Psoas muscle (tissue), 8 donors: ENCODE data around the gene SLC13A3. TPM values are rescaled to one million over a fixed set of nuclear protein-coding genes. Genes with fewer than 3 reads are reported as not detected.

Source experiments
- ATAC-seq, 4 donors: fragments of 200-7000 bp; cut with Tn5 transposase; one replicate each; pipeline ENCODE4 v1.9.1; 2020; ENCODE audit warnings: moderate library complexity in 3 of 4, mild to moderate bottlenecking in 2 of 4
- DNase-seq, 2 donors: peaks; one replicate each; pipeline ENCODE4 v3.0.0-alpha.2; 2020
- H3K27ac ChIP-seq: fragments of 200-600 bp; one replicate; pipeline ENCODE4 v1.8.0; 2022
- H3K27me3 ChIP-seq, 3 donors: fragments of 200-600 bp in 1 of 3; one replicate each; pipeline versions ENCODE4 v1.6.1 to v1.8.0; 2013 to 2022; ENCODE audit warnings: low read length in 2 of 3, mild to moderate bottlenecking in 2 of 3, moderate library complexity in 1 of 3; ENCODE audit not compliant: insufficient read depth in 3 of 3
- H3K36me3 ChIP-seq, 2 donors: fragments of 200-600 bp in 1 of 2; one replicate each; pipeline versions ENCODE4 v1.6.1 to v1.8.0; 2013 to 2022; ENCODE audit warnings: low read depth in 1 of 2, mild to moderate bottlenecking in 1 of 2, moderate library complexity in 1 of 2; ENCODE audit not compliant: insufficient read depth in 1 of 2
- H3K4me1 ChIP-seq: fragments of 200-600 bp; one replicate; pipeline ENCODE4 v1.8.0; 2022
- H3K4me3 ChIP-seq: fragments of 200-600 bp; one replicate; pipeline ENCODE4 v1.8.0; 2022; ENCODE audit warnings: mild to moderate bottlenecking
- H3K9me3 ChIP-seq: fragments of 200-600 bp; one replicate; pipeline ENCODE4 v1.8.0; 2022
- WGBS, 3 donors: extraction: QIAGEN DNeasy Blood & Tissue Kit; methylation state at CpG; one replicate each; pipeline versions ENCODE4 v1.1.6 to v1.1.7; 2013; 5-methylcytosine and 5-hydroxymethylcytosine counted together
- intact Hi-C, 2 donors: fragments of 100-400 bp; cut with DNase I; formaldehyde crosslinking; loops; one replicate each; pipeline versions ENCODE4 v1.11.0 to v1.14.2; 2022
- polyA plus RNA-seq, 3 donors: library from polyadenylated mRNA; stranded (reverse); fragments of 200-250 nt; gene quantifications; one replicate each; pipeline ENCODE4 v1.2.3, GENCODE V29; 2013
- total RNA-seq, 4 donors: library from RNA; stranded (reverse); fragmentation: NEBNext Ultra II Directional in 2 of 4; extraction: Animal tissue kit (Norgen Biotek cat#: 25700) in 2 of 4; gene quantifications; one replicate each; pipeline versions ENCODE4 v1.2.1 to v1.2.4, GENCODE V29; 2021 to 2023
- TF ChIP-seq, protein P1 (sequence below): fragments of 200-600 bp; IDR thresholded peaks from one replicate; pipeline ENCODE4 v1.8.0; 2022; ENCODE audit warnings: antibody characterized with exemption
- donor health status: healthy with polysubstance abuse.
- donor health status: DM: no; HTN: no; CAD: no; lungs with moderate emphysema.
- donor health status: Bipolar disorder and iron deficiency.
- donor health status: healthy.
- donor health status: DM: yes; HTN: yes; CAD: no.
- donor health status: DM: no; HTN: no; CAD: no.
- donor health status: DM: no; HTN: no; CAD: no.
- donor health status: DM: yes; HTN: yes; CAD: no.

The SLC13A3 gene
- total and polyA plus RNA-seq, 7 donors = 0.04 to 0.38 (median 0.15) TPM

GRCh38 chr20:46541229-46541935 lies 109.9 kb downstream of the SLC13A3 start:
- no peak overlapping the region for H3K27ac ChIP-seq
- no peak overlapping the region for H3K4me3 ChIP-seq
- DNase-seq (no peak), ATAC-seq (no peak)
- peaks cover 0 to 45% (median 3%) of the 10 kb centered on the region in 3 donors for H3K27me3 ChIP-seq
- intact Hi-C loops = no loop called here
- no peaks in the 10 kb centered on the region for H3K4me1 ChIP-seq
- H3K9me3 ChIP-seq = no peaks in the 10 kb centered on the region
- WGBS, 3 donors = 47 to 53% (median 52%) methylated on average over 35 to 36 of the region's 36 CpGs
- no peaks in the 10 kb centered on the region for H3K36me3 ChIP-seq
- TF ChIP-seq, protein P1, sequence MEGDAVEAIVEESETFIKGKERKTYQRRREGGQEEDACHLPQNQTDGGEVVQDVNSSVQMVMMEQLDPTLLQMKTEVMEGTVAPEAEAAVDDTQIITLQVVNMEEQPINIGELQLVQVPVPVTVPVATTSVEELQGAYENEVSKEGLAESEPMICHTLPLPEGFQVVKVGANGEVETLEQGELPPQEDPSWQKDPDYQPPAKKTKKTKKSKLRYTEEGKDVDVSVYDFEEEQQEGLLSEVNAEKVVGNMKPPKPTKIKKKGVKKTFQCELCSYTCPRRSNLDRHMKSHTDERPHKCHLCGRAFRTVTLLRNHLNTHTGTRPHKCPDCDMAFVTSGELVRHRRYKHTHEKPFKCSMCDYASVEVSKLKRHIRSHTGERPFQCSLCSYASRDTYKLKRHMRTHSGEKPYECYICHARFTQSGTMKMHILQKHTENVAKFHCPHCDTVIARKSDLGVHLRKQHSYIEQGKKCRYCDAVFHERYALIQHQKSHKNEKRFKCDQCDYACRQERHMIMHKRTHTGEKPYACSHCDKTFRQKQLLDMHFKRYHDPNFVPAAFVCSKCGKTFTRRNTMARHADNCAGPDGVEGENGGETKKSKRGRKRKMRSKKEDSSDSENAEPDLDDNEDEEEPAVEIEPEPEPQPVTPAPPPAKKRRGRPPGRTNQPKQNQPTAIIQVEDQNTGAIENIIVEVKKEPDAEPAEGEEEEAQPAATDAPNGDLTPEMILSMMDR = no peak

DNA sequence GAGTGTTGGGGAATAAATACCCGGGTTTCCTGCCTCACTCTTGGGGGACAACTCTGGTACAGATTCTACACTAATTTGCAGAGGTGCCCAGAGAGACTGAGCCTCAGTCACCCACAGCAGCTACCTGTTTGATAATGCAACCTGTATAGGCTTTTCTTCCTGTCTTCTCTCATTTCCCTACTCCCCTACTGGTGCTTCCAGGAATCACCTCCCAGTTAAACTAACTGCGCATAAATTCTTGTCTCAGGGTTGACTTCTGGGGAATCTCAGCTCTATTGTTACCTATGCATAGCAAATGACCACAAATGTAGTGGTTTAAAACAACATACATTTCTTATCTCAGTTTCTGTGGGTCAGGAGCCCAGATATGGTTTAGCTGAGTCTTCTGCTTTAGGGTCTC lies 112.1 kb downstream of the SLC13A3 start:
- H3K27me3 ChIP-seq = peaks cover 0 to 49% (median 3%) of the 10 kb centered on the region in 3 donors
- intact Hi-C loops = no loop called here

GRCh38 chr20:46530640-46531039 lies 120.6 kb downstream of the SLC13A3 start:
- H3K9me3 ChIP-seq = no peaks in the 10 kb centered on the region
- no peak for DNase-seq
- no peak overlapping the region for H3K4me3 ChIP-seq
- no peaks in the 10 kb centered on the region for H3K36me3 ChIP-seq
- intact Hi-C loops = no loop called here
- TF ChIP-seq, protein P1 = no peak
- H3K4me1 ChIP-seq = no peaks in the 10 kb centered on the region
- 56 to 64% (median 60%) methylated on average over 4 of the region's 4 CpGs for WGBS, 3 donors
- no peak for ATAC-seq
- H3K27ac ChIP-seq = no peak overlapping the region
- peaks cover 0 to 17% (median 0%) of the 10 kb centered on the region in 3 donors for H3K27me3 ChIP-seq

More for the DNA sequence above, 112.1 kb downstream of the SLC13A3 start:
- Histone ChIP-seq H3K4me1 (no peaks in the 10 kb centered on the region), H3K27ac (no peak overlapping the region), H3K9me3 (no peaks in the 10 kb centered on the region), H3K36me3 (no peaks in the 10 kb centered on the region), H3K4me3 (no peak overlapping the region)
- TF ChIP-seq, protein P1 = no peak
- whole genome bisulfite sequencing, 3 donors = 76 to 82% (median 78%) methylated on average over 2 of the region's 2 CpGs
- ATAC-seq = no peak
- DNase-seq = no peak

DNA sequence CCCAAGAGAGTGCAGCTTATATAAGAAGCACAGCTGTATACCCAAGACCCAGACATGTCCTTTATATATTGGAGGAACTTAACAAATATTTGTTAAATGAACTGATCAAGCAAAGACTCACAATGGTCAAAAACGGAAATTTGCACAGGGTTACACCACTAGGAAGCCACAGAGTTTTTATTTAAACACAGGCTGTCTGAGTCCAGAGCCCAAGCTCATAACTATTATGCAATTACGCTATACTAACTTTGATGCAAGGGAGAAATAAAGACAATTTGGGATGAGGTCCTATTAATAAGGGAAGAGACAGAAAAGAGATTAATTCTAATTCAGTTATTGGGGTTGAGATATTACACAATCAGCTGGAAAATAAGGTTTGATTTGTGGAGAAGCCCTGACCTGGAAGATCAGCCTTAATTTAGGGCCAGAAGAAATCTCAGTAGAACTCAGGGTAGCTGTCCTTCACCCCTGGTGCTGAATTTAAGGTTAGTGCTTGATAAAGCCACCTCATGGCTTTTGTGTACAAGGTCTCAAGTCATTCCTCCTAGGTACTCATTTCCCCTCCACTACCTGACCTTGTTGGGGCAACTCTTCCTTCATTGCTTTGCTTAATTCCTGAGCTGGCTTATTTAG lies 127.4 kb downstream of the SLC13A3 start:
- Histone ChIP-seq H3K9me3 (no peaks in the 10 kb centered on the region), H3K4me1 (no peaks in the 10 kb centered on the region), H3K27me3 (peaks cover 0 to 10% (median 0%) of the 10 kb centered on the region in 3 donors), H3K27ac (no peak overlapping the region), H3K36me3 (no peaks in the 10 kb centered on the region), H3K4me3 (no peak overlapping the region)
- no peak for DNase-seq
- TF ChIP-seq, protein P1 = no peak
- intact Hi-C loops = no loop called here
- 50 to 52% (median 51%) methylated on average over 2 of the region's 2 CpGs for WGBS, 3 donors
- no peak for ATAC-seq
